Renal cortex interstitium (tissue), 11 donors: ENCODE results near the gene FBLL1. TPM values are rescaled to one million over a fixed set of nuclear protein-coding genes. Genes with fewer than 3 reads are reported as not detected.
"Not testable (repeated sequence)": the region's sequence is repeated elsewhere in the genome, so short reads cannot be mapped to it uniquely, and the experiment has no call there.

Source experiments
- DNase-seq, 11 donors: peaks; one replicate each; pipeline ENCODE4 v3.0.0-alpha.2; 2013; ENCODE audit warnings: low read depth in 9 of 11, low spot score in 4 of 11; ENCODE audit errors: extremely low read depth in 1 of 11
- polyA plus RNA-seq, 3 donors: library from polyadenylated mRNA; unstranded; fragments of 120-200 nt; gene quantifications; one replicate each; pipeline ENCODE4 v1.2.1, GENCODE V29; 2013; ENCODE audit not compliant: insufficient read length in 3 of 3

Gene FBLL1
- polyA plus RNA-seq, 3 donors: 0.66 to 0.92 (median 0.91) TPM

- DNase-seq: no peak
These were observed 3.1 kb downstream of the FBLL1 start for GRCh38 chr5:168531987-168532864.

- not testable (repeated sequence) for DNase-seq
These were observed 5.2 kb downstream of the FBLL1 start for GRCh38 chr5:168534351-168534750.

- no peak for DNase-seq
These were observed 8.1 kb downstream of the FBLL1 start for GRCh38 chr5:168537176-168537575.

GRCh38 chr5:168549554-168549953 is 20.4 kb downstream of the FBLL1 start:
- no peak for DNase-seq

GRCh38 chr5:168550656-168551055 is 21.6 kb downstream of the FBLL1 start:
- no peak for DNase-seq

- no peak for DNase-seq
These were observed 23.0 kb downstream of the FBLL1 start for GRCh38 chr5:168552146-168552545.

- no peak for DNase-seq
These were observed 24.4 kb downstream of the FBLL1 start for GRCh38 chr5:168553377-168554130.

GRCh38 chr5:168557389-168557788 is 28.3 kb downstream of the FBLL1 start:
- no peak for DNase-seq

GRCh38 chr5:168562279-168562678 is 33.2 kb downstream of the FBLL1 start:
- no peak for DNase-seq

- no peak for DNase-seq
These were observed 34.9 kb downstream of the FBLL1 start for GRCh38 chr5:168563959-168564358.

- DNase-seq: no peak
These were observed 39.6 kb downstream of the FBLL1 start for GRCh38 chr5:168568738-168569137.

GRCh38 chr5:168570490-168571328 is 41.6 kb downstream of the FBLL1 start:
- no peak for DNase-seq

GRCh38 chr5:168573663-168574062 is 44.6 kb downstream of the FBLL1 start:
- DNase-seq: not testable (repeated sequence)

- DNase-seq: not testable (repeated sequence)
These were observed 45.1 kb downstream of the FBLL1 start for GRCh38 chr5:168574156-168574555.

- no peak for DNase-seq
These were observed 46.6 kb downstream of the FBLL1 start for GRCh38 chr5:168575391-168576372.

- DNase-seq: no peak
These were observed 48.9 kb downstream of the FBLL1 start for GRCh38 chr5:168578006-168578405.

GRCh38 chr5:168578538-168579487 is 49.7 kb downstream of the FBLL1 start, which contains the start of gene PANK3:
Gene PANK3 (minus strand): TSS chr5:168579368. CDS start chr5:168579283, 85 bp downstream.
- peak; percentile 45 to 66 (median 51) for DNase-seq
